ENCODE measurements around the gene PDE10A. TPM values are rescaled to one million over a fixed set of nuclear protein-coding genes. Genes with fewer than 3 reads are reported as not detected.

The PDE10A gene
- total RNA-seq, 1 donor from 2014 or later: 2.7 TPM

DNA sequence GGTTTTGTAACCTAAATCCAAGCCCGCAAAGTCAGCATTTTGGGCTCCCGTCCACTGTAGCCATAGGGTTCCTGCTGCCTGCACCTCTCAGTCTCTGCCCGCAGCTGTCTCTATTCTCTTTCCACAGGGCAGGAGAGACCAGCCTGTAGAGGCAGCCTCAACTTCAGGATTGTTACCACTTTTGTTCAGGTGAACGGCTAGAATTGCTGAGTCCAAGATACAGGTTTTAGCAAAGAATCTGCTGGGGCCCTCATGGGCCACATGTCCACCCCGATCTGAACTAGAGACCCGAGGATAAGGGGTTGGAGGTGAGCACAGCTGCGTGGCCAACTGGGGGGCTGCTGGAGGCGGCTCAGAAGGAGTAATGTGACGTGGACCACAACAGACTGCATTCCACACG, 215.9 kb downstream of the PDE10A start:
- no peaks in the 10 kb centered on the region for H3K4me1 ChIP-seq
- no peak overlapping the region for H3K4me3 ChIP-seq
- DNase-seq: no peak
- no peaks in the 10 kb centered on the region for H3K27me3 ChIP-seq (ENCODE audit: low read depth)
- TF ChIP-seq, protein P1, sequence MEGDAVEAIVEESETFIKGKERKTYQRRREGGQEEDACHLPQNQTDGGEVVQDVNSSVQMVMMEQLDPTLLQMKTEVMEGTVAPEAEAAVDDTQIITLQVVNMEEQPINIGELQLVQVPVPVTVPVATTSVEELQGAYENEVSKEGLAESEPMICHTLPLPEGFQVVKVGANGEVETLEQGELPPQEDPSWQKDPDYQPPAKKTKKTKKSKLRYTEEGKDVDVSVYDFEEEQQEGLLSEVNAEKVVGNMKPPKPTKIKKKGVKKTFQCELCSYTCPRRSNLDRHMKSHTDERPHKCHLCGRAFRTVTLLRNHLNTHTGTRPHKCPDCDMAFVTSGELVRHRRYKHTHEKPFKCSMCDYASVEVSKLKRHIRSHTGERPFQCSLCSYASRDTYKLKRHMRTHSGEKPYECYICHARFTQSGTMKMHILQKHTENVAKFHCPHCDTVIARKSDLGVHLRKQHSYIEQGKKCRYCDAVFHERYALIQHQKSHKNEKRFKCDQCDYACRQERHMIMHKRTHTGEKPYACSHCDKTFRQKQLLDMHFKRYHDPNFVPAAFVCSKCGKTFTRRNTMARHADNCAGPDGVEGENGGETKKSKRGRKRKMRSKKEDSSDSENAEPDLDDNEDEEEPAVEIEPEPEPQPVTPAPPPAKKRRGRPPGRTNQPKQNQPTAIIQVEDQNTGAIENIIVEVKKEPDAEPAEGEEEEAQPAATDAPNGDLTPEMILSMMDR (IDR thresholded peaks at IDR 0.05): no peak
- intact Hi-C loops (cut with DNase I): no loop called here
- no peak for ATAC-seq
- no peaks in the 10 kb centered on the region for H3K9me3 ChIP-seq
- H3K36me3 ChIP-seq: no peaks in the 10 kb centered on the region
- no peak overlapping the region for H3K27ac ChIP-seq

DNA sequence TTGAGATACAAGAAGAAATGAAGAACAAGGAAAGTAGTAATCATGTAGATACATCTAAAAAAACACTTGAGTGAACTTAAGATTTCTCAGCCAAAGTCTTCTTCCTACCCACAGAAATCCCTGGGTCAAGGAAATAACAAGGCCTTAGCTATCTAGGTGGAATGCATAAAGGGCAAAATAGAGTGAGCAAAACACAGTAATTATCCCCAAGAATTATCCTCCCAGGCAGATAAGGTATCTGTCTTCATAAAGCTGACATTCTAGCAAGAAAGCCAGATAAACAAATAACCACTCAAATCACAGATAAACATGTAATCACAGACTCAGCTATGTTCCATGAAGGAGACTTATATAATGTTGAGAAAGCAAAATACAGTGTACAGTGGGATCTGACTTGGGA, 216.7 kb downstream of the PDE10A start:
- no peaks in the 10 kb centered on the region for H3K36me3 ChIP-seq
- H3K9me3 ChIP-seq: no peaks in the 10 kb centered on the region
- intact Hi-C loops (cut with DNase I): no loop called here
- no peak overlapping the region for H3K4me3 ChIP-seq
- H3K4me1 ChIP-seq: no peaks in the 10 kb centered on the region
- DNase-seq (no peak), ATAC-seq (no peak)
- no peak overlapping the region for H3K27ac ChIP-seq
- TF ChIP-seq, protein P1 (IDR thresholded peaks at IDR 0.05): no peak
- H3K27me3 ChIP-seq (ENCODE audit: low read depth): no peaks in the 10 kb centered on the region

GRCh38 chr6:165443462-165443861, 219.6 kb downstream of the PDE10A start:
- H3K27me3 ChIP-seq (ENCODE audit: low read depth): no peaks in the 10 kb centered on the region
- no peak for DNase-seq
- no peaks in the 10 kb centered on the region for H3K4me1 ChIP-seq
- no peaks in the 10 kb centered on the region for H3K36me3 ChIP-seq
- H3K4me3 ChIP-seq: no peak overlapping the region
- H3K9me3 ChIP-seq: no peaks in the 10 kb centered on the region
- no peak overlapping the region for H3K27ac ChIP-seq
- intact Hi-C loops (cut with DNase I): no loop called here
- TF ChIP-seq, protein P1 (IDR thresholded peaks at IDR 0.05): no peak
- no peak for ATAC-seq

DNA sequence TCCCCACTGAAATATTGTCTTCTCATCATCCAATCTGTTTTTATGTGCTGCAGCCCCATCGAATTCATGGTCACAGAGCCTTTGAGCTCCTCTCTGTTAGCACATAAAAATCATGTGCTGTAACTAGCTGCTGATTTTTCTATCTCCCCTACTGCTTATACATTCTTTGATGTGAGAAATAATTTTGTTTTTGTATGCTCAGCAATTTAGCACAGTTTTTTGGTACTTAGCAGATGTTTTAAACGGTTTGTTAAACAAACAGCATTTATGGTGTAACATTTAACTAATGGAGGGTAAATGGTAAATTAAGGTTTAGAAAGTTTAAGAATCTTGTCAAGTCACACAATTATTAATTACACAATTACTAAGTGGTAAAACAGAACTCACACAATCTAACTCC, 221.9 kb downstream of the PDE10A start:
- H3K36me3 ChIP-seq: no peaks in the 10 kb centered on the region
- no peaks in the 10 kb centered on the region for H3K9me3 ChIP-seq
- DNase-seq: no peak
- no peak overlapping the region for H3K27ac ChIP-seq
- TF ChIP-seq, protein P1 (IDR thresholded peaks at IDR 0.05): no peak
- intact Hi-C loops (cut with DNase I): no loop called here
- ATAC-seq: no peak
- no peaks in the 10 kb centered on the region for H3K27me3 ChIP-seq (ENCODE audit: low read depth)
- no peak overlapping the region for H3K4me3 ChIP-seq
- no peaks in the 10 kb centered on the region for H3K4me1 ChIP-seq

GRCh38 chr6:165439928-165440554, 223.0 kb downstream of the PDE10A start:
- Histone ChIP-seq H3K27ac (no peak overlapping the region), H3K4me3 (no peak overlapping the region), H3K27me3 (ENCODE audit: low read depth) (no peaks in the 10 kb centered on the region), H3K9me3 (no peaks in the 10 kb centered on the region), H3K4me1 (no peaks in the 10 kb centered on the region), H3K36me3 (no peaks in the 10 kb centered on the region)
- DNase-seq (no peak), ATAC-seq (no peak)
- TF ChIP-seq, protein P1 (IDR thresholded peaks at IDR 0.05): peak; percentile 55
- intact Hi-C loops (cut with DNase I): no loop called here

Data from lower lobe of right lung (tissue), 2 donors.